ENCODE measurements around the gene ACOXL. TPM values are rescaled to one million over a fixed set of nuclear protein-coding genes. Genes with fewer than 3 reads are reported as not detected.

Gene ACOXL
- total and polyA plus RNA-seq, 10 of the 15 experiments (the other 5 are each of a cell fraction or from before 2014, with no cell fraction given): 0.05 to 1.3 (median 0.71) TPM

- H3K9ac ChIP-seq (ENCODE audit: control insufficient read depth, insufficient read depth, low read length): no peak overlapping the region
- H3K79me2 ChIP-seq (ENCODE audit: control insufficient read depth, insufficient read depth, low read length): no peaks in the 10 kb centered on the region
- ATAC-seq: no peak
- H3K9me3 ChIP-seq (replicated peaks; ENCODE audit: control insufficient read depth, insufficient read depth, low read length): no peaks in the 10 kb centered on the region; the same call in 2 of the 3 replicates
- no peaks in the 10 kb centered on the region for H4K20me1 ChIP-seq (ENCODE audit: control insufficient read depth, insufficient read depth)
- intact Hi-C loops (cut with micrococcal nuclease; ENCODE audit: unreplicated experiment): no loop called here
- WGBS (ENCODE audit: insufficient coverage, insufficient replicate concordance, low lambda C conversion rate, missing lambda C conversion rate): 70% methylated on average over 16 of the region's 16 CpGs
- ChIA-PET SMC1A (ENCODE audit: uncharacterized antibody, unreplicated experiment) (interaction anchor here (0.8 kb wide), 1 partner anchor 13 kb away, joined by 3 read pairs; no protein-coding TSS in a partner anchor), RAD21 (ENCODE audit: unreplicated experiment) (no interaction called here), POLR2A (no interaction called here), CTCF (interaction anchor here (0.6 to 1.4 kb wide), 3 partner anchors 11 to 43 kb away, joined by 3 to 4 read pairs (median 4); no protein-coding TSS in a partner anchor)
- H2AFZ ChIP-seq (ENCODE audit: control insufficient read depth, low read depth, low read length): no peak overlapping the region
- H3K27me3 ChIP-seq (replicated peaks in 1 of 2; ENCODE audit: control insufficient read depth in 2 of 2, insufficient read depth in 2 of 2, low read length in 1 of 2): no peaks in the 10 kb centered on the region; a peak in 1 of 4 replicates
- no peak overlapping the region for H3K4me3 ChIP-seq
- DNase-seq (ENCODE audit: low read depth, low spot score): no peak
- H3K36me3 ChIP-seq (ENCODE audit: control insufficient read depth in 2 of 2, insufficient read depth in 2 of 2, low read length in 1 of 2): no peaks in the 10 kb centered on the region
- FAIRE-seq: no peak
- no peaks in the 10 kb centered on the region for H3K4me1 ChIP-seq (ENCODE audit: control insufficient read depth, insufficient read depth, low read length)
- no peak overlapping the region for H3K4me2 ChIP-seq (ENCODE audit: control insufficient read depth, insufficient read depth)
- in situ Hi-C loops (cut with MboI): no loop called here
- no TSS peak for BruUV-seq (replicated peaks)
- H3K27ac ChIP-seq (ENCODE audit: control insufficient read depth, insufficient read depth): no peak overlapping the region
- no peak for TF ChIP-seq BHLHE40 (IDR thresholded peaks at IDR 0.05; ENCODE audit: borderline replicate concordance in 1 of 2, low read depth in 2 of 2, low read length in 1 of 2)
- TF ChIP-seq CEBPB (IDR thresholded peaks at IDR 0.05; ENCODE audit: borderline replicate concordance in 1 of 2, low read depth in 2 of 2, low read length in 2 of 2): no peak
- no peak for TF ChIP-seq RUNX3 (IDR thresholded peaks at IDR 0.05; ENCODE audit: low read length)
- no peak for TF ChIP-seq MXI1 (IDR thresholded peaks at IDR 0.05; ENCODE audit: low read depth, low read length)
- TF ChIP-seq STAT1 (conservative IDR thresholded peaks at IDR 0.05): no peak
- TF ChIP-seq, protein P1, sequence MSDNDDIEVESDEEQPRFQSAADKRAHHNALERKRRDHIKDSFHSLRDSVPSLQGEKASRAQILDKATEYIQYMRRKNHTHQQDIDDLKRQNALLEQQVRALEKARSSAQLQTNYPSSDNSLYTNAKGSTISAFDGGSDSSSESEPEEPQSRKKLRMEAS (IDR thresholded peaks at IDR 0.05; ENCODE audit: low read depth, low read length): no peak
- no peak for TF ChIP-seq ZBTB40 (IDR thresholded peaks at IDR 0.05; ENCODE audit: borderline replicate concordance)
- no peak for TF ChIP-seq BMI1 (IDR thresholded peaks at IDR 0.05; ENCODE audit: borderline replicate concordance)
- TF ChIP-seq CHD1 (IDR thresholded peaks at IDR 0.05; ENCODE audit: low read depth, low read length): no peak
- no peak for TF ChIP-seq PRDM15 (CRISPR knock-in tag; IDR thresholded peaks at IDR 0.05)
- no peak for TF ChIP-seq CREB1 (IDR thresholded peaks at IDR 0.05; ENCODE audit: low read depth)
- TF ChIP-seq TAF1 (IDR thresholded peaks at IDR 0.05; ENCODE audit: borderline replicate concordance, low read depth, low read length): no peak
- TF ChIP-seq HDAC2 (IDR thresholded peaks at IDR 0.05): no peak
- TF ChIP-seq SMC3 (IDR thresholded peaks at IDR 0.05; ENCODE audit: borderline replicate concordance, low read length): no peak
- TF ChIP-seq CHD2 (IDR thresholded peaks at IDR 0.05; ENCODE audit: borderline replicate concordance, low read depth, low read length): no peak
- TF ChIP-seq NFXL1 (IDR thresholded peaks at IDR 0.05; ENCODE audit: borderline replicate concordance): no peak
Observed at GRCh38 chr2:110770404-110770958, 38.1 kb downstream of the ACOXL start.

Measured in GM12878 (cell line).